Mammary epithelial cell (primary cell): ENCODE data around the gene RPGRIP1L.
"Not testable (repeated sequence)": the region's sequence is repeated elsewhere in the genome, so short reads cannot be mapped to it uniquely, and the experiment has no call there.

Experiments
- CTCF ChIP-seq, 2 donors: IDR thresholded peaks in 1 of 2; conservative IDR thresholded peaks in 1 of 2; 2 replicates each; pipeline ENCODE4 v1.5.1; 2011 to 2012; ENCODE audit warnings: inconsistent platforms in 2 of 2, low read length in 2 of 2, mild to moderate bottlenecking in 2 of 2, control low read depth in 1 of 2, low read depth in 1 of 2; ENCODE audit not compliant: insufficient read depth in 1 of 2; ENCODE audit errors: extremely low read depth in 1 of 2
- EZH2 ChIP-seq: IDR thresholded peaks from 2 replicates; pipeline ENCODE4 v1.6.1; 2012; ENCODE audit warnings: low read length, inconsistent platforms, borderline replicate concordance

GRCh38 chr16:53698271-53698670 lies 5.4 kb downstream of the RPGRIP1L start:
- not testable (repeated sequence) for TF ChIP-seq CTCF (conservative IDR thresholded peaks at IDR 0.05 in 1 of 2, IDR thresholded peaks at IDR 0.05 in 1 of 2; ENCODE audit: extremely low read depth in 1 of 2, insufficient read depth in 1 of 2, low read depth in 1 of 2, low read length in 2 of 2); EZH2
